EH (cell line): ENCODE results near the gene EMC9.
"Not testable (repeated sequence)": the region's sequence is repeated elsewhere in the genome, so short reads cannot be mapped to it uniquely, and the experiment has no call there.

ENCODE experiments used
- DNase-seq: peaks from one replicate; pipeline ENCODE4 v3.0.0-alpha.2; 2015; ENCODE audit warnings: low read depth

EMC9 gene

DNA sequence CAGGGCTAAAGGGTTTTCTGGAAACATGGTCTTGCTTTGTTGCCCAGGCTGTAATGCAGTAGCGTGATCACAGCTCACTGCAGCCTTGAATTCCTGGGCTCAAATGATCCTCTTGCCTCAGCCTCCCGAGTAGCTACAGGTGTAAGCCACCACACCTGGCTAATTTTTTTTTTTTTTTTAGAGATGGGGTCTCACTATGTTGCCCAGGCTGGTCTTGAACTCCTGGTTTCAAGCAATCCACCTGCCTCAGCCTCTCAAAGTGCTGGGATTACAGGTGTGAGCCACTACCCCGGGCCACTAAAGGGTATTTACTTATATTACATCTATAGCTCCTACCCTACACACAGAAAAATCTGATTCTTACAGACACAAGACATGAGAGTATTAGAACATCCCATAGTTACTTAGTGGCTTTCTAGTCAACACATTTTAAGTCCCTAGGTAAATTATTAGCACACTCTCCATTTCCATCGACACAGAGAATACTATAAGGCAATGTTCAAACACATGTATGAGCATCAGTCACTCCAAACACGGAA lies 33.0 kb downstream of the EMC9 start:
- no peak for DNase-seq

DNA sequence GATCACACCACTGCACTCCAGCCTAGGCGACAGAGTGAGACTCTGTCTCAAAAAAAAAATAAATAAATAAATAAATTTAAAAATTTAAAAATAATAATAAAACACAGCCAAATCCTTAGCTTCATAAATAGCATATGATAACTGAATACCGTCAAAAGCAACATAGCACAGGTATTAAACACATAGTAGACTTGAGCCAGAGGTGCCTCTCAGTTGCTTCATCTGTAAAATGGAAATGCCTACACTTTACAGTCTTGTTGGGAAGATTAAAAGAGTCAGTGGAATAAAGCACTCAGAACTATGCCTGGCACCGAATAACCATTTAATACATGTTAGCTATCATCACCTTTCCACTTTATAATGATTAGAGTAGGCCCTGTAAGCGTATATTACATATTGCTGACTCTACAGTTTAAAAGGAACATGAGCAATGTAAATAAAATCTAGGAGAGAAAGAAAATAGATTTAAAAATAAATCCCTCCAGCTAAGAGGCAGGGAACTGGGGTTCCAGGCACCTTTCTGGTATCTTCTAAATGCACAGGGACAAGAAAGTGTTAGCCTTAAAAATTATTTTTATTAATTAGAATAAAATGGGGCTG lies 34.6 kb downstream of the EMC9 start:
- DNase-seq: no peak

DNA sequence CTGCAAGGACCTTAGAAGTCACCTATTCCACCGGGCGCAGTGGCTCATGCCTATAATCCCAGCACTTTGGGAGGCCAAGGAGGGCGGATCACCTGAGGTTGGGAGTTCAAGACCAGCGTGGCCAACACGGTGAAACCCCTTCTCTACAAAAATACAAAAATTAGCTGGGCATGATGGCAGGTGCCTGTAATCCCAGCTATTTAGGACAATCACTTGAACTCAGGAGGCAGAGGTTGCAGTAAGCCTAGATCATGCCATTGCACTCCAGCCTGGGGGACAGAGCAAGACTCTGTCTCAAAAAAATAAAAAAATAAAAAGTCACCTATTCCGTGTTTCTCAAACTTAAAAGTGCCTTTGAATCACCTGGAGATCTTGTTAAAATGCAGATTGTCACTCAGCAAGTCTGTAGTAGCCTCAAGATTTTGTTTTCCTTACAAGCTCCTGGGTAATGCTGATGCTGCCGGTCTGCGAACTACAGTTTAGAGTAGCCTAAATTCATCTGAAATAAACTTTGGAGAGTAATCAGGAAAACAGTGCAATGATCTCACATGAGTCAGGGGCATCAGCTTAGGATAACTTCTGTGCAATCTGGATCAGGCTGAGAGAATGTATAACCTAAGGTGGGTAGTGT lies 35.7 kb downstream of the EMC9 start:
- DNase-seq: not testable (repeated sequence)

DNA sequence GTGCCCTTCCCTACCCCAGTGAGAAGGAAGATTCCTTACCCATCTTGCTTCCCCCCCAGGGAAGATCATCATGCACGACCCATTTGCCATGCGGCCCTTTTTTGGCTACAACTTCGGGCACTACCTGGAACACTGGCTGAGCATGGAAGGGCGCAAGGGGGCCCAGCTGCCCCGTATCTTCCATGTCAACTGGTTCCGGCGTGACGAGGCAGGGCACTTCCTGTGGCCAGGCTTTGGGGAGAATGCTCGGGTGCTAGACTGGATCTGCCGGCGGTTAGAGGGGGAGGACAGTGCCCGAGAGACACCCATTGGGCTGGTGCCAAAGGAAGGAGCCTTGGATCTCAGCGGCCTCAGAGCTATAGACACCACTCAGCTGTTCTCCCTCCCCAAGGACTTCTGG lies 37.9 kb downstream of the EMC9 start:
- DNase-seq: no peak

DNA sequence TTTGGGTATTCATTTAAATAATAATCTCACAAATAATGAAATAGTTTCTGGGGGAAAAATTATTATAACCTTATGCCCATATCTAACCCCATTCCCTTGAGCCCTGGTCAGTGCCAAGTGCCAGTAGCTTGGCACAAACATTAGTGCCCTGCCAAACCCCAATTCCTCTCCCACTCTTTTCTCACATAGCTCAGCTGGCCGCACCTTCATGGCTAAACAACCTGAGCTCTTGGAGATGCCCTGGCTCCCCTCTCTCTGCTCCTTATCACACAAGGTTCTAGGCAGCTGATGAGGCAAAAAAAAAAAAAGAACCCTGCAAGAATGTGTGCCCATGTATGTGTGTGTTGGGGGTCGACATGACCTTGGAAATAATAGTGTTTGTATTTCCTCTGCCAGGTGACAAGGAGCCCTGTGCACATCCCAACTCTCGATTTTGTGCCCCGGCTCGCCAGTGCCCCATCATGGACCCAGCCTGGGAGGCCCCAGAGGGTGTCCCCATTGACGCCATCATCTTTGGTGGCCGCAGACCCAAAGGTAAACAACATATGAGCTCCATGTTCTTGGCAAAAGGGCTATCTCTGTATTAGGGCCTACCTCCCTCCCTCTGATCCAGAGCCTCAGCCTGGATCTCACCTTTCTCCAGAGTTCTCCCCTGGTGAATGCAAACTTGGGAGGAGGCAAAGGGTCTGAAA lies 38.9 kb downstream of the EMC9 start:
- no peak for DNase-seq

DNA sequence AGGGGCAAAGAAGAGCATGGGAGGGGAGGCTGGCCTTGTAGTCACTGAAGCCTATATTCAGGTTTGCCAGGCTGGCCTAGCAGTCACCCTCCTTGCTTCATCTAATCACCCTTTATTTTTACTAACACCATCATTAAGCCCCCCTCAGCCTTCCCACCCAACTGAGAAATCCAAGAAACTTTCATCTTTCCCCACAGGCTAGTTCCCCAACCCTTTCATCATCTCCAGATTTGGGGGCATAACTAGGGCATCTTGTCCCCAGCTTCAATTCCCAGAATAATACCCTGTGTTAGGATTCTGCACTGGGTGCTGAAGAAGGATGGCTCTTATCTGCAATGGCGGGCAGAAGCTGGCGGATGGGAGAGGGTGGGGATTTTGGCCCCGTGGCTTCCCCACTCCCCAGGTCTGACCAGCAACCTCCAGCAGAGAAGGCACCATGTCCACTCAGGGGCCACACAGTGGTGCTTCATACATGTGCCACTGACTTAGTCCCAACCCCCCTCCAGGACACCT lies 40.4 kb downstream of the EMC9 start:
- DNase-seq: no peak

DNA sequence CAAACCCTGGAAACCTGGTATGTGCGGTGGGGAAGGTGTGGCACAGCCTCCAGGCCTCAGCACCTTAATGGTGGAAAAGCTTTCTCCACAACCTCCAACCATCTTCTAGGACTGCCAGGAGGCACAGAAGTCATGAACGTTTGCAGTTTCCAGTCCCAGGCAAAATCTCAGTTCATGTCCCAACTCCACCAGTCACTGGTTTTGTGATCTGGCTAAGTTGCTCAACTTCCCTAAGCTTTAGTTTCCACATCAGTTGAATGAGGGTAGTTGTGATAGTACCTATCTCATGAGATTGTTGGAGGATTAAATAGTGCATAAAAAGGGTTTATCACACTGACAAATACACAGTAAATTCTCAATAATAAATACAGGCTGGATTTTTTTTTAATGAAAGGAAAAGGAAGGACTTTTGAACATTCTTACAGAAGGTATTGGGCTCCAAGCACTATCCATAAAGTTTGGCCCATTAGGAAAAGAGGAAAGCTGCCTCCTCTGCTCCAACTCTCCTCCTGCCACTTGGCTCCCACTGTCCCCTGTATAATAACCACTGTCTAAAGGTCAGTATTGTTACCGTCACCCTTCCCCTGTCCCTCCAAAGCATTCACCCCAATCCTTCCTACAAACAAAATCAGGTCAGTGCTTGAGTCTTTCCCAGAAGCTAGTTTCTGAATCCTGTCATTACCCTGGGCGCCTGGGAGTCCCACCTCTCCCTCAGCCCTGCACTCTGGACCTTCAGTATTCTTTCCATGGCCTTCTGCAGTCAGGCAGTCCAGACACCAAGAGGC lies 41.0 kb downstream of the EMC9 start:
- DNase-seq: no peak

DNA sequence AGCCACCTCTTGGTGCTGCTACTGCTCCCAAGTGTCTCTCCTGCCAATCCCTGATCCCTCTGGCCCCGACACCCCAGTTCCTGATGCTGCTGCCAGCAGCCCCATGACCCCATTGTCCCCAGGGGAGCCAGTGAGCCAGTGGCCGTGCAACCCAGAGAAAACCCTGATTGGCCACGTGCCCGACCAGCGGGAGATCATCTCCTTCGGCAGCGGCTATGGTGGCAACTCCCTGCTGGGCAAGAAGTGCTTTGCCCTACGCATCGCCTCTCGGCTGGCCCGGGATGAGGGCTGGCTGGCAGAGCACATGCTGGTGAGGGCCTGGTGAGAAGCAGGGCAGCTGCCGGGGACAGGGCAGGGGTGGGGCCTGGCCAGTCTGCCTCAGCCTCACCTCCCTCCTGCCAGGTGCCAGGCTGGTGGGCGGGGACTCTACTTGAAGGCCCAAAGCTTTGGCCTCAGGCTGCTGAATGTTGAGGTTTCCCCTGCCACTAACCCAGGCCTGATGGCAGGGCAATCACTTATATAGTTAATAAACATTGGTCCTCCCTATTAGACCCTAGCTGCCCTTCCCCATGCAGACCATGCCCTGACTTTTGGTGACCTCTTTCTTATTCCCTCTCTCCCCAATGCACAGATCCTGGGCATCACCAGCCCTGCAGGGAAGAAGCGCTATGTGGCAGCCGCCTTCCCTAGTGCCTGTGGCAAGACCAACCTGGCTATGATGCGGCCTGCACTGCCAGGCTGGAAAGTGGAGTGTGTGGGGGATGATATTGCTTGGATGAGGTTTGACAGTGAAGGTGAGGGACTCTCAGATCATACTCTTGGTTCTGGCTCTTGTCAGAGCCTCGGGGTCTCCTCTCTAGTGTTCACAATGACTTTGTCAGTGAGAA lies 42.2 kb downstream of the EMC9 start:
- no peak for DNase-seq

DNA sequence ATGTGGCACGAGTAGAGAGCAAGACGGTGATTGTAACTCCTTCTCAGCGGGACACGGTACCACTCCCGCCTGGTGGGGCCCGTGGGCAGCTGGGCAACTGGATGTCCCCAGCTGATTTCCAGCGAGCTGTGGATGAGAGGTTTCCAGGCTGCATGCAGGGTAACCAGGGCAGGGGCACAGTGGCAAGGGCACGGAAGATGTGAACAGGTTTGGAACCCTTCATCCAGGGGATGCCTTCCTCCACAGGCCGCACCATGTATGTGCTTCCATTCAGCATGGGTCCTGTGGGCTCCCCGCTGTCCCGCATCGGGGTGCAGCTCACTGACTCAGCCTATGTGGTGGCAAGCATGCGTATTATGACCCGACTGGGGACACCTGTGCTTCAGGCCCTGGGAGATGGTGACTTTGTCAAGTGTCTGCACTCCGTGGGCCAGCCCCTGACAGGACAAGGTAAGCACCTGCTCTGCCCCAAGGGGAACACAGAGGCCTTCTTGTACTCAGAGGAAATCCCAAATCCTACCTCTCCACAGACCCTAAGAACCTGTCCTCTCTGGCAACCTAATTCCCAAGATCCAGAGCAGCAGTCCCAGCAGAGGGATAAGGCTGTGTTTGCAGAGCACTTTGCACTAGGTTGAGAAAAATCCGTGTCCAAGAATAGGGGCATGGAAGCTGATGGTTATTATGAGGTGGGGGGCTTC lies 43.0 kb downstream of the EMC9 start:
- DNase-seq: no peak

DNA sequence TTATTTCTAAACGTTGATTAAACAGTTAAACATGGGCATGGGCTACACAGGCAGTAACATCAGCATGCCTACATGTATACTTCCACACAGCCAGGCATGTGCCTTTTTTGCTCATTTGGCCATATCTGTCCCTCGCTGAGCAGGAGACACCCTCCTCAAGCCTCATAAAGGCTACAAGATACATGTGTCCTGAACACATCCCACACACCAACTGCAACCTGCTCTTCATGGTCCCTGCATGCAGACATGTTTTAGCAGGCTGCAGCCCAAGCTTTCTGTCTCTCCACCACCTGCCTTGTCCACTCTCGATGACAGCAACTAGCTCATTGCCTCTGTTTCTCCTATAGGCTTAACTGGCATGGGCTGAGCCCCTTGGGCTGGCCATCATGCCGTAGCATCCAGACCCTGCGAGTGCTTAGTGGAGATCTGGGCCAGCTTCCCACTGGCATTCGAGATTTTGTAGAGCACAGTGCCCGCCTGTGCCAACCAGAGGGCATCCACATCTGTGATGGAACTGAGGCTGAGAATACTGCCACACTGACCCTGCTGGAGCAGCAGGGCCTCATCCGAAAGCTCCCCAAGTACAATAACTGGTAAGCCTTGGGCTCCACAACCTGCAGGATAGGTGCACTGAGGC lies 44.7 kb downstream of the EMC9 start:
- no peak for DNase-seq

DNA sequence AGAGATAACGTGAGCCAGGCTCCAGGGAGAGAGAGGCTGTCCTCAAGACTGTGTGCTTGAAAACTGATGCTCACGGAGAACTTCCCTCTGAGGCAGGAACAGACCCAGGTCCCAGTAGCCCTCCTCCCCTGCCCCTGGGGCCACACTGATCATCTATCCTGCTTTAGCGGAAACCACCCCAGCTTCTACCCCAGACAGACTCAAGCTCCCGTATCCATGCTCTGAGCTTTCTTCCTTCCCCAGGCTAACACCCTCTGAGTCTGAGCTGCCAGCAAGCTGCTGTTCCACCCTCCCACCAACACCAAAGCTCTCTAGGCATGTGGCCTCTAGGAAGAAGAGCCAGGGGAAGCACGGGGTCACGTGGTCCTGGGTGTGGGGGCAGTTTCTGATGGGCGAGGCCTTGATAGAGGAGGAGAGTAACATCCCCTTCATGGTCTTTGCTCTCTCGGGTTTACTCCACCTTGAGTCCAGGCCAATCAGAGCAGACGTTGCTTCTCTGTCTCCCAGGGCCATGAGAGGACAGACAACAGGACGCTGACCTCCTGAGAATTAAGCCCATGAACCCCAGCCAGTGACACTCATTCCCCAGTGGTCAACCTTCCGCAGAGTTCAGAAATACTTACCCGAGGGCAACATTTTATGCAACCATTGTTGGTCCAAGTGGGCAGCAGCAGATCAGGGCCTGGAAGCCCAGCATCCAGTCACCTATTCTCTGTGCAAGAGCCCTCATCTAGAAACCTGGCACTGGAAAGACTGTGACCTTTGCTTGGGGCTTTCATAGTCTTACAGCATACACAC lies 45.9 kb downstream of the EMC9 start:
- DNase-seq: peak; percentile 82

DNA sequence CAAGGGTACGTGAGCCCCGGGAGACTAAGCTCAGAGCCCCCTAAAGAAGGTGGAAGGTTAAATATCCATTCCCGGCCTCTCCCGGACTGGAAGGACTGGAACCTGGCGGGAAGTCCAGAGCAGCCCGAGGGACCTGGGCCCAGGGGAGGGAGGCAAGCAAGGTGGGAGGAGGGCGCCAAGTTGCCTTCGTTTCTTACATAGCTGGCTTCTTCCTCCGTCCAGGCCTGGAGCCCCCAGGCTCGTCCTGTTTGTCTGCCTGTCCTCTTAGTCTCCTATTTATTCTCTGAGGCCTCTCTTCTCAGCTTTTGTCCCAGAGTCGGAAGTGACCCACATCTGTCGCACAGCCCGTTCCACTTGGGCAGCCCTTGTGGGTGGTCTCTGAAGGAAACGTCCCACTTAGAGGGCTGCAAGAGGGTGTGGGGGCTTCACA lies 46.5 kb downstream of the EMC9 start:
- no peak for DNase-seq

DNA sequence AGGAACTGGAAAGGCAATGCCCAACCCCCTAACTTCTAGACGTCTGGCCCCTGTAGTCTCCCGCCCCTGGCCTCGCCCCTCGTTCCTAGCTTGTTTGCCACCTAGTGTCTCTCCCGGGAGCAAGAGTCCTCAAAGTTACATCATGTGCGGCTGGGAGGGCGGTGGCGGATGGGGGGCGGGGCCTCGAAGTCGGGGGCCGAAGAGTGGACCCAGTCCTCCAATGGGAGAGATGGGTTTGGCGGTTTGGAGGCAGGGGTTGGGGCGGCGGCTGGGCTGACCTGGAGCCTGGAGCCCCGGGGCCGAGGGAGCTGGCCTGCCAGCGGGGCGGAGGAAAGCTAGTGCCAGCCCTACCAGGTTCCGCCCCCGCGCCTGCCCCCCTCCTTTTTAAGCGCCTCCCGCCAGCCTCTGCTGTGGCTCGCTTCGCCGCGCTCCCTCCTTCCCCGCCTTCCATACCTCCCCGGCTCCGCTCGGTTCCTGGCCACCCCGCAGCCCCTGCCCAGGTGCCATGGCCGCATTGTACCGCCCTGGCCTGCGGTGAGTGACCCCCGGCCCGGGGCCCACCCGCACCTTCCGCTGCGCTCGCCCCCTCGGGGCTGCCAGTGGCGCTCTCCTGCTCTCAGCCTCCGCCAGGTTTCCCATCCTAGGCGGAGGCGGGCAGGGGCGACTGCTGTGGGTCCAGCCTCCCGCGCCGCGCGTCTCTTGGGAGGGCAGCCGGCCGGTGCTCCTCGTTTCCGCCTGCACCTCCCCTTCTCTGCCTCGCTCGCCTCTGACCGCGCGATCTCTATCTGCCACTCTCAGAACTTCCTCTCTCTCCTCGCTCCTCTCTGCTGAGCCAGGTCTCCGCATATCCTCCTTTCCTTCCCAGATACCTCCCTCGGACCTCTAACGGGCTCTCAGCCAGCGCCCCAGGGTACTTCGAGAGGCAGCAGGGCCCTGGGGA lies 47.2 kb downstream of the EMC9 start, which contains the start of gene PCK2:
TSS of gene PCK2 (plus strand) at position 411 of the 940 bp plus-strand sequence. CDS start at position 506, 95 bp downstream.
- peak; percentile 99 for DNase-seq

DNA sequence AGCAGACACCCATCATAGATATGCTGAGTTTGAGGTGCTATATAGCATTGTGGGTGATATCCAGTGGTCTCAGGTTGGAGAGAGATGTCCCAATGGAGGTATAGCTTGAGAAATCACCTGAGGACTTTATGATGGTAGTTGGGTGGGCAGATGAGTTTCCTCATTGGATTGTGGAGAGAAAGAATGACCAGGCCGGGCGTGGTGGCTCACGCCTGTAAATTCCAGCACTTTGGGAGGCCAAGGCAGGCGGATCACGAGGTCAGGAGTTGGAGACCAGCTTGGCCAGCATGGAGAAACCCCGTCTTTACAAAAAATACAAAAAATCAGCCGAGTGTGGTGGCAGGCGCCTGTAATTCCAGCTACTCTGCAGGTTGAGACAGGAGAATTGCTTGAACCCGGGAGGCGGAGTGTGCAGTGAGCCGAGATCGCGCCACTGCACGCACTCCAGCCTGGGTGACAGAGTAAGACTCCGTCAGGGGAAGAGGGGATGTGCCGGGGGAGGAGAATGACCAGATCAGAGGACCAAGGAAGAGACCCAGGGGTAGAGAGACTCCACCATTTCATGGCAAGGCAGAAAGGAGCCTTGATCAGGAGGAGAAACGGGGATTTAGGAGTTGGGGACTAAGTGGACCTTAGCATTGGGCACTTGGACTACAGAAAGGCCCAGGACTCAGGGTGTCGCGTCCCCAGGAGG lies 48.0 kb downstream of the EMC9 start:
- no peak for DNase-seq

DNA sequence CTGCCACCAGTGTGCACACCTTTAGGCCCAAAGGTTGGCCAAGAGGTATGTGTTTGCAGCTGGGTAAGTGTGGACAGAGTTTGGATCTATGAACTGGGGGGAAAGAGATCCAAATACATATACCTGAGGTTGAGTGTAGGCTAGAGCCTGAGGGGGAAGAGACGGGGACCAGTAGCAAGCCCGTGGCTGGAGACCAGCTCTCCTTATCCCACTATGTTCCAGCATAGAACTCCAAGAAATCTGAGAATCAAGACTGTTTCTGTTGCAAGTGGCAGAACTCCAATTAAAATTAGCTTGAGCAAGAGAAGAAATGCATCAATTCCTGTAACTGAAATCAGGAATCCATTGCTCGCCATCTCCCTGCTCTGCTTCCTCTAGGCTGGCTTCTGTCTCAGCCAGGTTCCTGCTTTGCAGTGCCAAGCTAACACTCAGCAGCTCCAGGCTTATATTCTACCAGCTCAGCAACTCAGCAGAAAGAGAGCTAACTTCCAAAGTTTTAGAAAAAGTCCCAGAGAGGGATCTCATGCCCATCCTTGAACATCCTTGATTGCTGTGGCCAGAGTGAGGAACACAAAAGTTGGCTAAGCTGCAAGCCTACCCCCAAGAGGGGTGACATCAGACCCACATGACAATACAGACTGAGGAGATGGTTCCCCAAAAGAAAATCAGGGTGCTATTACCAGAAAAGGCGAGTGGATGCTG lies 48.7 kb downstream of the EMC9 start:
- DNase-seq: no peak

DNA sequence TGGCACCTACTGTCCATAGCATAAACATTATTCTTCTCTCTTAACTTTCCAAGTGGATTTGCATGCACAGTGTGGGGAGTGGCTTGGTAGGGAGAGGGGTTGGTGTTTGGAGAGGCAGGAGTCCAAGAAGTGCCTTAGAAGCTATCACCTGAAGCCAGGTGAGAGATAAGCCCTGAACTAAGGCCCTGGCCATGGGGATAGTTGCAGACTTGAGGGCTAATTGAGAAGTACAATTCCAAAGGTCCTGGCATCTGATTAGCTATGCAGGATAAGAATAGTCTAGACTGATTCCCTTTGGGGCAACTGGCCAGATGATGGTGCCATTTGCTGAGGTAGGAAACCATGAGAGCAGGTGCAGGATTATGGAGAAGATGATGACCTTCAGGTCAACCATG lies 49.3 kb downstream of the EMC9 start:
- DNase-seq: no peak

DNA sequence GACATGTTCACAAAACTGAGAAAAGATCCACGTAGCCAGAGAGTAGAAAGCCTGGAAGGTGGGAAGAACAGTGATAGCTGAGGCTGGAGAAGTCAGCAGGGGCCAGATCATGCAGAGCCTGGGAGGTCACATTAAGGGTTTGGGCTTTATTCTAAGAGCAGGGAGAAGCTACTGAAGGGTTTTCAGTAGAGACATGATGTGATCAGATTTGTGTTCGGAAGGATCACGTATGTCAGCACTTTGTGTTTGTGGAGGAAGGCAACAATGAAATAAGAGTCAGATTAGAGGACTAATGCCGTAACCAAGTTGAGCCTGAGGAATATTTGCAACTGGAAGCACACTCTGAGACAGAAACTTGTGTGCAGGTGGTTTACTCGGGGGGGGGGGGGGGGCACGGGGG lies 51.5 kb downstream of the EMC9 start:
- no peak for DNase-seq
